Measurements from ENCODE around the gene PLA1A.

PLA1A gene

DNA sequence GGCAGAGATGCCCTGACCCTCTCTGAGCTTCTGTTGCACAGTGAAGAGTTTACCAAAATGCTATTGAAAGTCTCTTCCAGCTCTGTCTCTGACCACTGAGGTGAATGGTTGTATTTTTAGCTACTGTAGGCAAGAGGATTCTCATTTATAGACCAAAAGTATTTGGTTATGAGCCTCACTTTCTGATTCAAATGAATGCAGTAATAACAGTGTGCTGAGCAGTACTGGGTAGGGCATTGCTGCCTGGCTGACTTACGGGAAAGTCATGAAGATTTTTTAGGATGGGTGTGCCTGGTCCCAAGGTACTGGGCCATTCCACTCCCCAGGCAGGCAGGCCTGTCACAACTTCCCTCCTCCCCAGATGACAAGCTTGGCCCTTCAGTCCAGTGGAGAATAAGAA, 15.5 kb downstream of the PLA1A start:
- DNase-seq: no peak

DNA sequence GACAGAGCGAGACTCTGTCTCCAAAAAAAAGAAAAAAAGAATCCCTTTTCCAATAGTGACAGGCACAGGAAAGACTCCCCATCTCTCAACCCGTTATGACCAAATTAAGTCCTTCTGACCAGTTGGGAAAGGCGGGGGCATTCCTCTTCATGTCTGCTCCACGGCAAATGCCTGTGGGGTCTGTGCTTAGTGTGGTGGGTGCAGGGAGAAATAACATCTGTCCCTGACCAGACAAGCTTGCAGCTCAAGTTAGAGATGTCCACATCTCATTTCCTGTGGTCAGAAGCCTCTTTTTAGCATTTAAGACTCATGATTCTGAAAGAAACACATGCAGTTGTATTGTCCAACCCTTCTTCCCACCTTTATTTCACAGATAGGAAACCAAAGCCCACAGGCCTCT, 16.2 kb downstream of the PLA1A start:
- DNase-seq: no peak

DNA sequence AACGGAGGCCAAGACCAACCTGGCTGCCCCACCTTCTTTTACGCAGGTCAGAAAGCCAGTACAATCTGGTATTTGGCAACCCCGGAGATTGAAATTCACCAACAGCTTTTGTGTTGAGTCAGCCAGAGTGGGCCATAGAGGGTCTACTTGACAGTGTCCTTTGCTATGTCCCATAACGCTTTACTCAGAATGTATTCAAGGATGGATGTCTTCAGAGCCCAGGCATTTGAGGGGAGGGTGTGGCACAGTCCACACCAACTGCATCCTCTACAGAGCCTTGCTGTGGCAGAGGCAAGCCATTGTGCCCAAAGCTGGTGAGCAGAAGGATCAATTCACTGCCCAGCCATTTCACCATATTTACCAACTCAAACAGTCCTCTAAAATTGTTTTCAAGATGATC, 18.4 kb downstream of the PLA1A start:
- DNase-seq: no peak

DNA sequence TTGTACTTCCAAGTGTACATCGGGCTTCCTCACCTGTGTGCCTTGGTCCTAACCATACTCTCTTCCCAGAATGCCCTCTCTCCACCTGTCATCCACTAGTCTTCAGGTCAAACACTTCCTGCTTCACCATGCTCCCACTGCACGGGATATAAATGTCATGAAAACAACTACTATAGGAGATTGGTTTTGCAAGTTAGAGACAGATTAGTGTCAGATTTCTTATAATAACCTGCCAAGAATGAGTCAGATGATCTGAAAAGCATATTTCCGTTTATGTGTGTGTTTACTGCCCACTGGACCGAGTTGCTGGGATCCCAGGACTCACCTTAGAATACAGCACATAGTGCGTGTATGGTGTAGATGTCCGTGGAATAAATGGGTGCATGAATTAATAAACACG, 21.4 kb downstream of the PLA1A start:
- no peak for DNase-seq

DNA sequence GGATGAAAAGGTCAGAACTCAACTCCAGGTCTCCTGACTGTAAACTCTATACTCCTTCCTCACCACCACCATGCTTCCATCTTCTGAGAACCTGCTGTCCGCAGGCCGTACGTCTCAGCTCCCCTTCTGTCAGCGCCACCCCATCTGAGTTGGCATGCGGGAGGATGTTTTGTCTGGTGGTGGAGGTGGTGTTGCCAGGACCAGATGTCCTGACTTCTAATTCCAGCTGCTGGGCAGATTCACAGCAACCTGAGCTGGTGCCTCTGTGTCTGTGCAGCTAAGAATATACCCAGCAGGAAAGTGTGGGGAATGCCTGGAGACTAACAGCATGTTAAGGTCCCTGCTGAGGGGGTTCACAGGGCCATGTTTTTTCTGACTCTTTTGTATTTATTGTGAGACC, 23.2 kb downstream of the PLA1A start:
- DNase-seq: no peak

DNA sequence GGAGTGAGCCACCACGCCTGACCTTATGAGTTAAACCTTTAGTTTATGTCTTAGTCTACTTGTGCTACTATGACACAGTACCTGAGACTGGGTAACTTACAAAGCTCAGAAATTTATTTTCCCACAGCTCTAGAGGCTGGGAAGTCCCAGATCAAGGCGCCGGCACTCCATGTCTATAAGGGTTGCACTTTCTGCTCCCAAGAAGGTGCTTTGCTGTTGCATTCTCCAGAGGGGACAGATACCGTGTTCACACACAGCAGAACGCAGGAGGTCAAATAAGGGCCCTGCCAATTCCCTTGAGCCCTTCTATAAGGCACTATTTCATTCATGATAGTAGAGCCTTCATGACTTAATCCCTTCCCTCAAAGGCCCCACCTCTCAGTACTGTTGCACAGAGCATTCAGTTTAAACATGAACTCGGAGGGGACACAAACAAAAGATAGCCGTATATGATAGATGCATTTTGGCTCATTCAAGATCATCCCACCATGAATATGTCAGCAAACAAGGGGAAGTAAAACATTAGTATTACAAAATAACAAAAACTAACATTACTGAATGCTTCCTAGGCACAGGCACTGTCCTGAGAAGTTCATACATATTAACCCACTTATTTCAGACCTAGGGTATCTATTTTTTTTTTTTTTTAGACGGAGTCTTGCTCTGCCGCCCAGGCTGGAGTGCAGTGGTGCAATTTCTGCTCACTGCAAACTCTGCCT, 26.5 kb downstream of the PLA1A start:
- DNase-seq: no peak

DNA sequence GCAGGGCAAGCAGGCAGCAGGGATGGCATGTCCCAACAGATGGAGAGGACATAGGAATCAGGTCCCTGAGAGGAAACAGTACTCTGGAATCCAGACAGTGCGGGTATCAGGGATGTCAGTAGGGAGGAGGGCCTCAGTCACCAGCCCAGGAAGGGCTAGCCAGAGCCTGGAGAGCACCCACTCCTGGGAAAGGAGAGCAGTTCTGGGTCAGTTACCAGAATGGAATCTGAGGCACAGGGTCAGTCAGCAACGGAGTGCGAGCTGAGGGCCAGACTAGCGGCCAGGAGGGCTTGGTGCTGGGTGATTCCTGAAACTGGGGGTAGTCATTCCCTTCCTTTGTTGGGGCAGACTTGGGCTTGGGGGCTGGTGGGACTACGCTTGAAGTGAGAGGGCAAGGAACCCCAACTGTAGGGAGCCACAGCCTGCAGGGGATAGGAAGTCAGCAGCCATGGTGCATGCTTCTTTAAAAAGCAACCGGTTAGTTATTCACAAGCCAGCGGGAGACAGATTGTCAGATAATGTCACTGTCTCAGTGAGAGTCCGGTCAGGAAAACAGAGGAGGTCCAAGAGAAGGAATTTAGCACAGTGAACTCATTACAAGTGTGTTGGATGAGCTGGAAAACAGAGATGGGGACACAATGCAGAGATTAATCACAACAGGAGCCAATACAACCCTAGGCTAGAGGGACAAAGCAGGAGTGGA, 27.9 kb downstream of the PLA1A start:
- no peak for DNase-seq

DNA sequence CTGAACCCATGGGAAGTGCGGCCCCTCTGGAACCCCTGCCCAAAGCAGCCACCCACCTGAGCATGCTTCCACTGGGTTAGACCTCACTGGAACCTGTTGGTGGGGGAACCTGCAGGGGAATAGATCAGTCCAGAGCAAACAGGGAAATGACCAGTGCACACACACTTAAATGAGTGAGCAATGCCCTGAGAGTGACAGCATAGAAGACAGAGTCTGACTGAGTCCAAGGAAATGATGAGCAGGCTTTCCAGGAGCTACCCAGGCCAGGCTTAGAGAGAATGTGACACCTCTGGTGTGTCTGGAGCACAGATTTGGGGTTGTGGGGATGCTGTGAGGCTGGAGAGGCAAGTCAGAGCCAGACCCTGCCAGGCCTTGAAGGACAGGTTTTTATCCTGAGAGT, 28.5 kb downstream of the PLA1A start:
- no peak for DNase-seq

DNA sequence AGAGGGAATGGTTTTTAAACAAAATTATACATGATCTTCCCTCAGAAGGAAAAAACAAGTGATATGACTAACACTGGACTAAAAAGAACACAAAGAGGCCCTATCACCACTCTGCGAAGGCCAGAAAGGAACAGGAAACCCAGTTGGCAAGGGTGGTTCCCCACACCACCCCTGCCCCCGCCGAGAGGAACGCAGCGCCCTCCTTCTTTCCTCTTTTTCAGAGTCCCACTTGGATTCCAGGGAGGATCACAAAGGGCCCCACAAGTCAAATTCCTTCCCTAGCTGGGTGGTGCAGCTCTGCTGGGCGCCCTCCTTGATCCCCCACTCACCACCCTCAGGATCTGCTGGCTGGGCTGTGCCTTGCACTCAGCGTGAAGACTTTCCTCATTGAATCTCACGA, 29.8 kb downstream of the PLA1A start:
- no peak for DNase-seq

DNA sequence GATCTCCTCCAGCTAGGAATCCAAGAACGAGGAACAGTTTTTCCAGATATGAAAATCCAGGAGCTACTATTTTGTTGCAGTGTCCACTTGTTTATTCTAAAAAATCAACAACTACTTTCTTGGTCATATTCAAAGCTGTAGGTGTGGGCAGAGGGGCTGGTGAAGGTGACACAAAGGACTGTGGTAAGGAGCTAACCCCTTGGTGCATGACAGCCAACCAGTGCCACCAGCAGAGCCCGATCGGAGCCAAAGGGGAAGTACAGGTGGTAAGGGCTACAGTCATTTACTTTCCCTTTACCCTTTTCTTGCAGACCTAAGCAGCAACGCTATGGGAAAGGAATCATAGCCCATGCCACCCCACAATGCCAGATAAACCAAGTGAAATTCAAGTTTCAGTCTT, 30.7 kb downstream of the PLA1A start:
- no peak for DNase-seq

DNA sequence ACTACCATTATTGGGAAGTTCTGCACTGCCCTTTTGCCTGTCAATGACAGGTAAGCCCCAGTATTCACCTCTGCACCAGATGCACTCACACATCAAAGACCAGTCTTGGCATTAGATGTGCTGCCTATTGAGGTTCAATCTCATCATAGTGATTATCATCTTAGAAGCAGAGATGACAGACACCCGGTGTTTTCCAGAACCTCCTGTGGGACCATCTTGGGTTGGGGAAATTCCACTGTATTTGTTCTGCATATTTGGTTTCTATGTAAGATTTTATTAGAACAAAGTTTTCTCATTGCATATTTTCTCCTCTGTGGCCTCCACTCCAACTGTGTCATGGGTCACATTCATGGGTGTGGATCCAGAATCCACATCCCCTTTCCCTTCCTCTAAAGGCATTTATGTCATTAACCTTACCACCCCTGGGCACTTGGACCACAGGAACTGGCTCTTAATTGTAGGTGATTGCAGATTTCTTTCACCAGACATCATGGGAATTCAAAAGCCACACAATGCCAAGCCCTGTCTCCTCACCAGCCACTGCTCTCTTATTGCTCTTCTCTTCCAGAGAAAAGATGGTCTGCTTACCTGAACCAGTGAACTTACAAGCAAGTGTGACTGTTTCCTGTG, 31.2 kb downstream of the PLA1A start:
- no peak for DNase-seq

DNA sequence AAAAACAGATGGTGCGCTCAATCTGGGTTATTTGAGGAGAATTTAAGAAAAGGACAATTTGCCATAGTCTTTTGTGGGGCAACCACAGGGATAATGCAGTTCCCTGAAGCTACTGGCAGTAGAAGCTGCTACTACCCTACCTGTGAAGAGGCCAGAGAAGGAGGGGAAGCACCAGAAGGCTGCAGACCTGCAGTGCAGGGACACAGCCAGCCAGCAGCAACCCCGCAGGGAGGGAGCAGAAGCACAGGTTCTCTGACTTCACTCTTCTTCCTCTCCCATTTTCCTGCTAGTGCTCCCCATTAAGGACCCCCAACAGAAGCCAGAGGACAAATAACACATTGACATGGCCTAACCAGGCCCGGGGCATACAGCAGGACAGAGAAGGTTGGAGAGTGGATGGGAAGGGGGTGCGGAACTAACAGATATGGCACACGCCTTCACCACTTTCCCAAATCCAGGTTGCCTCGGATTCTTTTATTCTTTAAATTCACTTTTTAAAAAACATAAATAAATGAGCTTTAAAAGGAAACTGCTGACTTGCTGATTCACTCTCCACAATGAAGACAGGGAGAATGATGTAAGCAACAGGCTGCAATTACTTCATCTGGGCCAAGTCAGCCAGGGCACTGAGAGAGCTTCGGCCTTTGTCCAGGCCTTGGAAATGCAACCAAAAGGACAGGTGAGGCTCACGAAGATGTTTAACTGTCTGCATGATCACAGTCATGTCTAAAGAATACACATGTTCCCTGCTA, 32.6 kb downstream of the PLA1A start:
- DNase-seq: no peak

DNA sequence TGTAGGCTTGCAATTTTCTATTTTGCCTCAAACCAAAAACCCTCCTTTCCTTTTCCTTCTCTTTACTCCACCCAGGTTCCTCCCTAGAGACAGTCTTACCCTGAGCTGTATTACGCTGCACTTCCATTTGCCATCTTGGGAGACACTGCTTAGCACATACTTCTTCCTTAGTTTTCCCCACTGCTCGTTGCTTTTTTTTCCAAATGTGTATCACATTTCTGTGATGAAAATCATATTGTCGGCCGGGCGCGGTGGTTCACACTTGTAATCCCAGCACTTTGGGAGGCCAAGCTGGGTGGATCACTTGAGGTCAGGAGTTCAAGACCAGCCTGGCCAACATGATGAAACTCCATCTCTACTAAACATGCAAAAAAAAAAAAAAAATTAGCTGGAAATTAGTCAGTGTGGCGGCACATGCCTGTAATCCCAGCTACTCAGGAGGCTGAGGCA, 33.2 kb downstream of the PLA1A start:
- DNase-seq: no peak

DNA sequence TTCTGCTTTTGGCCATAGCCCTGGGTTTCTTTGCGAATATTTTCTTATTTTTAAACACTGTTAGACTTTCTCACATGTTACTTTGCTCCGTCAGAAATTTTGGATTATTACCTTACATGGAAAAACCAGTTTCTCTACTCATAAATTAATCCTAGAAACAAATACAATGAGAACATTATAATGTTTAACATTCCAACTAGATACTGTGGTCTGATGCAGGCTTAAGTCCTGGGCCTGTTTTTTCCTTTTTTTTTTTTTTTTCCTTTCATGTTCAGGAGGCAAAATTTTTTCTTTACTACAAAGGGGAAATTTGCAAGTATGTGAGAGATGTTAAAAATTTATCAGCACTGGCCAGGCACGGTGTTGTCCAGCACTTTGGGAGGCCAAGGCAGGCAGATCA, 33.8 kb downstream of the PLA1A start:
- no peak for DNase-seq

DNA sequence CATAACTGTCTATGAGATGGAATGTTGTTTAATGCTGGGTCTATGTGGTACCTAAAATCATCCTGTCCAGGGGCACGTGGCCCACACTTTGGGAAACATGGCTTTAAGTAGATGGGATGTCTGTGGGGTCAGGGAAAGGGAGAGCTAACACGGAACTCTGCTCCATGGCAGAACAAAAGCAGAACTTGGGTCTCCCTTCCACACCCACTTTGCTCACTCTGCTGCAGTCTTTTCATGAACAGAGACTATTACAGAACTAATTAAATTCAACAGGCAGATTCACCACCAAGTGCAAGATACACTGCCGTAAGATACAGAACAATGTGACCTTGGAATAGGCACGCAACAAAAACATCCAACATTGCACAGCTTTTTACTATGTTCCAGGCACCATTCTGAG, 34.5 kb downstream of the PLA1A start:
- DNase-seq: no peak

DNA sequence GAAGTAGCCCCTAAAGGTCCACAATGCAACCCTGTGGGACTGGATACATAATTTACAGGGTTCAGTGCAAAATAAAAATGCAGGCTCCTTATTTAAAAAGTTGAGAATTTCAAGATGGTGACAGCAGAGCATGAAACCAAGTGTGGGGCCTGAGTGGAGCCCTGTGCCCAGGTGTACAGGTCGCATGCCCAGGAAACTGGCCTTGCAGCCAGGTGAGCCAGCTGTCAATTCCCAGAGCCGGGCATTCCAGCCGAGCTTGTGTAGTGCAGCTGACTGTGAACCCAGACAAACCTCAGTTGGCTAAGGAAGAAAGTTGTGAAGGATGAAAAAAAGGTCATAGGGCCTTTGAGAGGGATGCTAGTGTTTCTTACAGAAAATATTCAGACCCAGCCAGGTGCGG, 35.1 kb downstream of the PLA1A start:
- DNase-seq: no peak

DNA sequence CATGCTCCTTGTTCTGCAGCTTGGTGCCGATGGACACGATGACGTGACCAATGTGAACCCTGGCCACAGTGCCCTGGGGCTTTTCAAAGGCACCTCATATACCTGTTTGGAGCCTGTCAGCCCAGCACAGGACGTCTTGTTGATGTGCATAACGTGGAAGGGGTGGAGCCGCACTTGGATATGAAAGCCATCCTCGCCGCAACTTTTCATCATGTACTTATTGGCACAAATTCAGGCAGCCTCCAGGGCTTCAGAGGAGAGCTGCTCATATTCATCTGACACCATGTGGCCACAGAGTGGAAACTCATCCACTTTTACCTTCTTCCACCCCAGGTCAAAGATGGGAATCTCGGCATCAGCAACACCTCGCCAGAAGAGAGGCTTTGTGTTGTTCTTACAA, 38.0 kb downstream of the PLA1A start:
- no peak for DNase-seq

DNA sequence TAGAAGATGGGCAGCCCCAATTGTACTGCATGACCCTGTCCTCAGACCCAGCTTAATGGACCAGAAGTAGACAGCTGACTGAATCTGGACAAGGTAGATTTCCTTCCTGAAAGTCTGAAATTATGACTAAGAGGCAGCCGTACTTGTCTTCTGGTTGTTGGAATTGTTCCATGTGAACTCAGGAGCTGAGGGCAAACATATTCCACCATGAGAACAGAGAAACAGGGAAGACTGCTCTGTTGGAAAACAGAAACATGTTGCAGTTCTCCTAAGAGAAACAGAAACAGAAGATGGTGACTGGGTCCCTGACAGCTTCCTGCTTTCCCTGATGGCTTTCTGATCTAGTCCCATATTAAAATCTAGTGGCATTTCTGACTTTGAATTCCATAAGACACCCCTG, 38.6 kb downstream of the PLA1A start:
- no peak for DNase-seq

DNA sequence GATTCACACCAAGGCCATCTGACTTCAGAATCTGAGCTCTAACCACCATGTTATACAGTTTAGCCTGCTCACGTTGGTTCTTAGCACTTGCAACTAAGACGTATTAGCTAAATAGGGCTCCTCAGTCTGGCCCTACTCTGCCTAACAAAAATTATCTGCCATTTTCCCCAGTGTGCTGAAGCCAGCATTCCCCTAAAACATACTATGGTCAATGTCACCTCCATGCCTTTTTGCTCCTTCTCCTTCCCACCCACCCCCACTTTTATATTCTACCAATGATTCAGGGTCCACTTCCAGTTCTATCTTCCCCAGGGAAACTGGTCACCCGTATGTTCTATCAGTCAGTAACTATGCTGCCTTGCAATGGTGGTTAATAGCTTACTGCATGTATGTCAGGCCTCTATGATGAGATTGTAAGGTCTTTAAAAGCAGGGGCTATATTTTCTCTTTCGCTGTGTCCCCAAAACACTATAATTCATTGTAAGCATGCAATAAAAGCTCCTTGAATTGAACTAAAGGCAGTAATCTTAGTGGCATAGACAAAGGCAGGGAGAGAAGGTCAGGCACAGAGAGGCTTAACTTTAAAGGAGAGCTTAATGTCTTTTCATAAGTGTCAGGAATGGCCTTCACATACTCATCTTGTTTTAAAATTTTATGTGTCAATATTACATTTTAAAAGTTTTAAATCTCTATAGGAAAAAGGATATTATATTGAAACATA, 39.4 kb downstream of the PLA1A start:
- no peak for DNase-seq

DNA sequence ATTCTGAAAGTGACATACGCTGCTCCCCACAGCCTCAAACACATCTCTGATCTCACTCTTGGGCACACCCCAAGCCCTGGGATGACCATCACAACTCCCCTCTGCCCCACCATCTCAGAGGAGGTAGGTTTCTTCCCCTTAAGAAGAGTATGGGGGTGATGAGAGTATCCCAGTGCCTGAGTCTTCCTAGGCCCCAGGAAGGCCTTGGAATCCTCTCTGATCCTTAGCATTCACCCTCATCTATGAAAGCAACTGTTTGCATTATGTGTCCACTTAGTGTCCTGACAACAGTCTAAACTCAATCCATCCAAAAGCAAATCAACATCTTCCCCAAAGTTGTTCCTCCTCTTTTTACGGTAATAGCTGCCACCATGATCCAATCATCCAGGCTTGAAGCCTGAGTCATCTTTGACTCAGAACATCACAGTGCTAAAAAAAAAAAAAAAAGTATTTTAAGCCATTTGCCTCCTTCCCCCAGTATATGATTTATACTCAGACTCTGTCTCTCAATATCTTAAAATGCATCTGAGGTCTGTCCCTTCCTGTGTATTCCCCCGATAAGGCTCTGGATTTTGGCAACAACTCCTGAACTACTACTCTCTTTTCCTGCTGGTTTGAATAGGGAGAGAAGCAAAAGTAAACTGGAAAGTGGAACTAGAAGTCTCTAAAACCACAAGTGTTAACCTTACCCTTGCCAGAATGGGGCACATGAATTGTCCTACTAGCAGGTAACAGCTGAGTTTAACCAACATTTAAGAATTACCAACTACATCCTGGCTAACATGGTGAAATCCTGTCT, 40.2 kb downstream of the PLA1A start:
- no peak for DNase-seq

DNA sequence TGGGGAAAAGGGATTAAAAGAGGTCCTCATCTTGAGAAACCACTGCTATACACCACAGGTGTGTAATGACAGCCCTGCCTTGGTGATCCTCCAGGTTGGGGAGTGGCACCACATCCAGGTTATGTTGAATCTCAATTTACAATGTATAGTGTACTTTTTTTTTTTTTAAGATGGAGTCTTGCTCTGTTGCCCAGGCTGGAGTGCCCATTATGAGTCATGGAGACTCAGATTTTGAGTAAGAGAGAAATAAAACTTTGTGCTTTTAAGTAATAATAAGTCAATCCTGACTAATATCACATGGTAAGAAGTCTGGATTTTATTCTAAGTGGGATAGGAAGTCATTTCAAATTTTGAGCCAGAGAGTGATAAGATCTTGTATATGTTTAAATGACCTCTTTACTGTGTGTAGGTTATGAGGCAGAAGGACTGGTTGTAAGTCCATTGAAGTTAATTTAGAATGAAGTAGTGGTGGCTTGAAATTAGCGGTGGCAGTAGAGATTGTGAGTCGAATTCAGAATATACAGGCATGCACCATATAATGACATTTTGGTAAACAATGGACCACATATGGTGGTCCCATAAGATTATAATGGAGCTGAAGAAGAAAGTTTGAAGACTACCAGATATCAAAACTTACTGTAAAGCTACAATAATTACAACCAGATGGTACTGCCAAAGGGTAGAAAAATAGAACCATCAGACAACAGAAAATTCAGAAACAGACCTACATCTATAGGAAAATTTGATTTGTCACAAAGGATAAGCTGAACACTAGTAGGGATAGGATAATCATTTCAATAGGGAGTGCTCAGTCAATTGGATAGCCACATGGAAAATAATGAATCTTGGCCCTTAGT, 42.0 kb downstream of the PLA1A start:
- no peak for DNase-seq
